ENCODE data around the gene CIDEB.

DNA sequence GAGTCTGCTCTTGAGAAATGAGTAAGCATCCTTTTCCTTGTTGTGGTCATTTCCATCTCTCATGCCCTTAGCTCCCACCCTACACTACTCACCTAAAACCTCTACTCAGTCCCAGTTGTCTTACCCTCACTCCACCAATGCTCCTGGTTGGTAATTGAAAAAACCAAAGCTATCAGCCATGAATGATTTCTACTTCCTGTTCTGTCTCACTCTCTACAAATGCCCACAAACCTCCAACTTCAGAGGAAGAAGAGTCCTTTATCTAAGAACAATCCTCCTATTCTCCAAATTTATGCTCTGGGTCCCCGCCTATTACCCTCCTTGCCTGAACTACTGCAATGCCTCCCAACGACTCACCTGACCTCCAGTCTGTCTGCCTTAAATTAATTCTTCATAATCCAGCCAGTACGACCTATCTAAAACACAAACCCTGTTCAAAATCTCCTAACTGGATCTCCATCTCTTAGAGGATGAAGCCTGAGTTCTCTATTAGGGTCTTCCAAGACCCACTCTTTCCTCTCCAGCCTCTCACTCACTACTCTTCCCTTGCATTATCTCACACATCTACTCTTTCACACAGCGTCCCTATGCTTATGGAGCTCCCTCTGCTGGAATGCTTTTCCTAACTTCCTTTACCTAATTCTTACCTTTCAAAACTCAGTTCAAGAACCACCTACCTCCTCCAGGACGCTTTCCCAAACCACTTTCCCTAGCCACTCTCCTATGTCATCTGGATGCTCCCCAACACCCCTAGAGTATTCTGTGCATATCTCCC, 10.4 kb downstream of the CIDEB start:
- TF ChIP-seq EZH2 (IDR thresholded peaks at IDR 0.05; ENCODE audit: borderline replicate concordance, low read depth, low read length, poor library complexity, severe bottlenecking), result no peak
- TF ChIP-seq, protein P1, sequence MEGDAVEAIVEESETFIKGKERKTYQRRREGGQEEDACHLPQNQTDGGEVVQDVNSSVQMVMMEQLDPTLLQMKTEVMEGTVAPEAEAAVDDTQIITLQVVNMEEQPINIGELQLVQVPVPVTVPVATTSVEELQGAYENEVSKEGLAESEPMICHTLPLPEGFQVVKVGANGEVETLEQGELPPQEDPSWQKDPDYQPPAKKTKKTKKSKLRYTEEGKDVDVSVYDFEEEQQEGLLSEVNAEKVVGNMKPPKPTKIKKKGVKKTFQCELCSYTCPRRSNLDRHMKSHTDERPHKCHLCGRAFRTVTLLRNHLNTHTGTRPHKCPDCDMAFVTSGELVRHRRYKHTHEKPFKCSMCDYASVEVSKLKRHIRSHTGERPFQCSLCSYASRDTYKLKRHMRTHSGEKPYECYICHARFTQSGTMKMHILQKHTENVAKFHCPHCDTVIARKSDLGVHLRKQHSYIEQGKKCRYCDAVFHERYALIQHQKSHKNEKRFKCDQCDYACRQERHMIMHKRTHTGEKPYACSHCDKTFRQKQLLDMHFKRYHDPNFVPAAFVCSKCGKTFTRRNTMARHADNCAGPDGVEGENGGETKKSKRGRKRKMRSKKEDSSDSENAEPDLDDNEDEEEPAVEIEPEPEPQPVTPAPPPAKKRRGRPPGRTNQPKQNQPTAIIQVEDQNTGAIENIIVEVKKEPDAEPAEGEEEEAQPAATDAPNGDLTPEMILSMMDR (conservative IDR thresholded peaks at IDR 0.05; ENCODE audit: low read depth, low read length), result peak; percentile 64

Data from A673 (cell line).